MG63 (cell line): ENCODE results near the gene PIAS4. TPM values are rescaled to one million over a fixed set of nuclear protein-coding genes. Genes with fewer than 3 reads are reported as not detected.
"Not testable (repeated sequence)": the region's sequence is repeated elsewhere in the genome, so short reads cannot be mapped to it uniquely, and the experiment has no call there.

Experiments used
- DNase-seq: peaks from one replicate; pipeline ENCODE4 v3.0.0-alpha.2; 2020
- H3K27me3 ChIP-seq: fragments of 250-450 bp; sonication (Bioruptor Pico); 2 replicates; pipeline ENCODE4 v1.5.1; 2020; ENCODE audit warnings: mild to moderate bottlenecking, moderate library complexity
- H3K36me3 ChIP-seq: fragments of 250-450 bp; sonication (Bioruptor Pico); 2 replicates; pipeline ENCODE4 v1.5.1; 2020; ENCODE audit warnings: mild to moderate bottlenecking, moderate library complexity
- H3K4me3 ChIP-seq: fragments of 250-450 bp; sonication (Bioruptor Pico); 2 replicates; pipeline ENCODE4 v1.5.1; 2020; ENCODE audit warnings: mild to moderate bottlenecking, moderate library complexity
- H3K9me3 ChIP-seq: fragments of 250-450 bp; sonication (Bioruptor Pico); 2 replicates; pipeline ENCODE4 v1.5.1; 2020; ENCODE audit warnings: mild to moderate bottlenecking, moderate library complexity
- total RNA-seq: library from RNA; depleted of rRNA; stranded (reverse); fragments of >200 nt; shearing (Covaris generic); gene quantifications from 2 replicates; pipeline ENCODE4 v1.2.3, GENCODE V29; 2014; ENCODE audit warnings: low replicate concordance; rRNA removed

PIAS4 gene, protein sequence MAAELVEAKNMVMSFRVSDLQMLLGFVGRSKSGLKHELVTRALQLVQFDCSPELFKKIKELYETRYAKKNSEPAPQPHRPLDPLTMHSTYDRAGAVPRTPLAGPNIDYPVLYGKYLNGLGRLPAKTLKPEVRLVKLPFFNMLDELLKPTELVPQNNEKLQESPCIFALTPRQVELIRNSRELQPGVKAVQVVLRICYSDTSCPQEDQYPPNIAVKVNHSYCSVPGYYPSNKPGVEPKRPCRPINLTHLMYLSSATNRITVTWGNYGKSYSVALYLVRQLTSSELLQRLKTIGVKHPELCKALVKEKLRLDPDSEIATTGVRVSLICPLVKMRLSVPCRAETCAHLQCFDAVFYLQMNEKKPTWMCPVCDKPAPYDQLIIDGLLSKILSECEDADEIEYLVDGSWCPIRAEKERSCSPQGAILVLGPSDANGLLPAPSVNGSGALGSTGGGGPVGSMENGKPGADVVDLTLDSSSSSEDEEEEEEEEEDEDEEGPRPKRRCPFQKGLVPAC
- total RNA-seq: 7.4 and 10.4 TPM in 2 replicates

- Histone ChIP-seq H3K27me3 (no peaks in the 10 kb centered on the region), H3K9me3 (no peaks in the 10 kb centered on the region), H3K36me3 (no peaks in the 10 kb centered on the region; the same call in 1 of the 2 replicates), H3K4me3 (peak within 1 kb of the TSS; percentile 87)
- DNase-seq: peak; percentile 89
These were observed at the start of gene PIAS4 for GRCh38 chr19:4007021-4007835. TSS of gene PIAS4 (plus strand) at chr19:4007736. CDS start at chr19:4007761, 25 bp downstream.

- Histone ChIP-seq H3K9me3 (no peaks in the 10 kb centered on the region), H3K36me3 (peaks cover 19% of the 10 kb centered on the region), H3K27me3 (no peaks in the 10 kb centered on the region), H3K4me3 (no peak overlapping the region)
- no peak for DNase-seq
These were observed 48.4 kb upstream of the PIAS4 start for GRCh38 chr19:3958836-3959765.

DNA sequence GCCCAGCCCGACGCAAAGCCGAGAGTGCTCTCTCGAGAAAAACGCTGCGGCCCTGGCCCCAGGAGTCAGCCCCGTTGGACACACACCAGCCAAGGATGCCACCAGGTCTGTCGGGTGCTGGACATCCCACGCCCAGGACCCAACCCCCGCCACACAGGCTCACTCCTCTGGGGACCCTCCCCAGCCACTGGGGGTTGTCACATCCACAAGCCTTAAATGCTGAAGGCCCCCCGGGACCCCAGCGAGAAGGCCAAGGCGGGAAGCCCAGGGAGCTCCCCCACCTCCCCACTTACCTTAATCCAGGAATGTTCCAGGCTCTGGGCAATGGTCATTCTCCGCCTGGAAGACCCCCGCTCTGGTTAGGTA lies 47.8 kb upstream of the PIAS4 start:
- Histone ChIP-seq H3K27me3 (no peaks in the 10 kb centered on the region), H3K9me3 (no peaks in the 10 kb centered on the region), H3K36me3 (peaks cover 19% of the 10 kb centered on the region), H3K4me3 (no peak overlapping the region)
- DNase-seq: no peak

DNA sequence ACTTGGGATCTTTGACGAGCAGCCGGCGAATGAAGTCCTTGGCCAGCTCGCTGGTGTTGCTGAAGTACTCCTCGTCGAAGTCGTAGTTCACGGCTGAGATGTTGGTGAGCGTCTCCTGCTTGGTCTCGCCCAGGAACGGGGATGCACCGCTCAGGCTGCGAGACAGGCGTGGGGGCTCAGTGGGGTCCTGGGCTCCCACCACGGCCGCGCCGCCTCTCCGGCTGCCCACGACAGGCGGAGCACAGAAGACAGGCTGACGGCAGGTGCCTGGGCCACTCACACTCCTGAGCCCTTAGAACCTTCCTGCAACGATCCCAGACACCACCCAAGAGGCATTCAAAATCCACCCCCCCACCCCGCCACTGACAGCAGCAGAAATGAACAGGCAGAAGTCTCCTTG lies 46.5 kb upstream of the PIAS4 start:
- no peak for DNase-seq
- H3K4me3 ChIP-seq: no peak overlapping the region
- no peaks in the 10 kb centered on the region for H3K27me3 ChIP-seq
- H3K9me3 ChIP-seq: no peaks in the 10 kb centered on the region
- peaks cover 29% of the 10 kb centered on the region for H3K36me3 ChIP-seq

DNA sequence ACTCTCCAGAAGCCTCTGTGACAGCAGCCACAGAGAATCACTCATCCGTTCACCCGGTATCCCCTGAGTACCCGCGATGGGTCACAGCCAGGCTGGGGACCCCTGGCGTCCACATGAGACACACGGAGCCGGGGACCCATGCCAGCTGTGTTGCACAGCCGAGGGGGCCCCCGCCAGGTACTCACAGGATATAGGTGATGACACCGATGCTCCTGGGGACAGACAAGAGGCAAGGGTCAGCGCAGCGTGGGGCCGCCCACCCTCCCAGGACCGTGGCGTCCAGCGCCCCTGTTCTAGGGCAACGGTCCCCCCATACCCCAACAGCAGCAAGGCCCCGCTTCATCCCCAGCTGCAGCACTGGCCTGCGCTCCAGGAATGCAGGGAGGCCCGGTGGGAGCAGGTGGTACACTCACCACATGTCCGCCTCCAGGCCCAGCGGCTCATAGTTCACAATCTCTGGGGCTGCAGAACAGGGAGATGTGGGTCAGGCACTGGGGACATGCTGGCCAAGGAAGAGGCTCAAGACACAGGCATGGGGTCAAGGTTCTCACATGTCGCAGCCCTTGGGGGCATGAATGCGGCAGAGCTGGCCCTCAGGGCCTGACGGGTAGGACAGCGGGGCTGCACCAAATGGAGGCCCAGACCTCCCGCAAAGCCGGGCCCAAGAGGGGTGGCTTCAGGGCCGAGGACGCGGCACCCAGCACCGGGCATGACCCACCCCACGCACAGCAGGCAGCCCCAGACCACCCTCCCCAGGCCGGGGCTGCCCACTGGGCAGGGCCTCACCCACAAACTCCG lies 43.9 kb upstream of the PIAS4 start:
- no peak for DNase-seq
- Histone ChIP-seq H3K36me3 (peaks cover 41% of the 10 kb centered on the region), H3K27me3 (no peaks in the 10 kb centered on the region)

GRCh38 chr19:3964256-3965194 lies 43.0 kb upstream of the PIAS4 start:
- Histone ChIP-seq H3K27me3 (no peaks in the 10 kb centered on the region), H3K36me3 (peaks cover 45% of the 10 kb centered on the region), H3K9me3 (no peaks in the 10 kb centered on the region), H3K4me3 (no peak overlapping the region)
- DNase-seq: no peak

More for the DNA sequence above, 43.9 kb upstream of the PIAS4 start:
- Histone ChIP-seq H3K9me3 (no peaks in the 10 kb centered on the region), H3K4me3 (no peak overlapping the region)

- H3K4me3 ChIP-seq: no peak overlapping the region
- H3K27me3 ChIP-seq: no peaks in the 10 kb centered on the region
- H3K9me3 ChIP-seq: no peaks in the 10 kb centered on the region
- peaks cover 40% of the 10 kb centered on the region for H3K36me3 ChIP-seq
- no peak for DNase-seq
These were observed 41.2 kb upstream of the PIAS4 start for GRCh38 chr19:3966051-3967017.

DNA sequence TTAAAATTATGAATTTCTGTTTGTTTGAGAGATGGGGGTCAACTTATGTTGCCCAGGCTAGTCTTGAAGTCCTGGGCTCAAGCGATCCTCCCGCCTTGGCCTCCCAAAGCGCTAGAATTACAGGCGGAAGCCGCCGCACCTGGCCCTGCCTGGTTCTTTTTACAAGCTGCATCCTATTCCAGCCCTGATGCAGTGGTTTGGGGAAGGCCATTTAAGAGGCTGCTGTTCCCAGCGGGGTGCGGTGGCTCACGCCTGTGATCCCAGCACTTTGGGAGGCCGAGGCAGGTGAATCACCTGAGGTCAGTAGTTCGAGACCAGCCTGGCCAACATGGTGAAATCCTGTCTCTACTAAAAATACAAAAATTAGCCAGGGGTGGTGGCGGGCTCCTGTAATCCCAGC lies 39.6 kb upstream of the PIAS4 start:
- H3K9me3 ChIP-seq, H3K27me3 ChIP-seq, DNase-seq, H3K4me3 ChIP-seq: not testable (repeated sequence)
- peaks cover 34% of the 10 kb centered on the region for H3K36me3 ChIP-seq

GRCh38 chr19:3968556-3969434 lies 38.7 kb upstream of the PIAS4 start:
- Histone ChIP-seq H3K36me3 (peaks cover 34% of the 10 kb centered on the region), H3K9me3 (no peaks in the 10 kb centered on the region), H3K4me3 (peak overlapping the region; percentile 87), H3K27me3 (no peaks in the 10 kb centered on the region)
- DNase-seq: peak; percentile 92

DNA sequence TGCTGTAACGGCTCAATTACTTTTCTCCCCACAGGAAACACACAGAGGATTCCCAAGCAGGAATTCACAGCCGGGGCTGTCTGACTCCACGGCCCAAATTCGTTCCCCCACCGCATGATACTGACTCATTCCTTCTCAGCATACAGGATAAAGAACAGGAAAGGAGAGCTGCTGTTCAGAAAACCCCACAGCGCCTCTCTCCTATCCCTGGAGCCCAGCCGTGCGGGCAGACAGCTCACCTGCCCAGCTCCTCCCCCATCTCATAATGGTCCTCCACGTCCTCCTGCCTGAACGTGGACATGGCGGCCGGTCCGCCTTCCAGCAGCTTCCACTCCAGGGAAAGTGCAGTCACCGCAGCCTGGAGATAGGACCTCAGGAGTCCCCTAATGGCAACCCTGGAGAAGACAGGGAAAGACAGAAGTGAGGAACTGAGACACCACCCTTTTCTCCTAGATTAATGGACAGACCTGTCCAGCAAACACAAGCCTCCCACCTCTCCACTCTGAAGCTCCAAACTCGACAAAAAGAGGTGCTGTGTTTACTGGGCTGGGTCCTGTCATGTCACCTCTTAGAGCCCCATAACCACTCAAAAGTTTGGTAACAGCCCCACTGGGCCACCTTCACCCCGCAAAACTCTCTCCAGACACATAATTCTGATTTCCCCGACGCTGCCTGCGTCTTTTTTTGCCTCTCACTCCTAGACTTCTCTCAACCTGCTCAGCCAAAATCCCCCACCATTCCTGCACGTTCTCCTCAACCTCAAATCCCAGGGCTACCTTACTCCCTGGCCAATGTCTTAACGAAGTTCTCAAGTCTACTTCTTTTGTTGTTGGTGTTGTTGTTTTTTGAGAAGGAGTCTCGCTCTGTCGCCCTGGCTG lies 37.9 kb upstream of the PIAS4 start:
- no peaks in the 10 kb centered on the region for H3K9me3 ChIP-seq
- H3K4me3 ChIP-seq: peak overlapping the region; percentile 87
- DNase-seq: peak; percentile 86
- H3K36me3 ChIP-seq: peaks cover 34% of the 10 kb centered on the region
- no peaks in the 10 kb centered on the region for H3K27me3 ChIP-seq

- DNase-seq: no peak
These were observed 37.2 kb upstream of the PIAS4 start for GRCh38 chr19:3970313-3970807.

More at GRCh38 chr19:3970313-3970807, 37.2 kb upstream of the PIAS4 start:
- no peaks in the 10 kb centered on the region for H3K9me3 ChIP-seq
- peak overlapping the region; percentile 87 for H3K4me3 ChIP-seq
- no peaks in the 10 kb centered on the region for H3K27me3 ChIP-seq
- H3K36me3 ChIP-seq: peaks cover 34% of the 10 kb centered on the region
